Calu3 (cell line): ENCODE measurements around the gene UBR4. TPM values are rescaled to one million over a fixed set of nuclear protein-coding genes. Genes with fewer than 3 reads are reported as not detected.

Source experiments
- BruUV-seq: library from RNA; stranded (reverse); fragments of 400-500 nt; replicated peaks from 2 replicates; lab custom pipeline; 2021; lab: Mats Ljungman, UMichigan
- CTCF ChIA-PET: fragments of 300-600 bp; sonication (Branson Sonifier 250); formaldehyde crosslinking; loops from one replicate; lab custom pipeline; 2022; ENCODE audit warnings: antibody characterized with exemption; lab: Charles Lee
- DNase-seq: peaks from one replicate; pipeline ENCODE4 v3.0.0; 2022
- H3K27ac Mint-ChIP-seq: one replicate; pipeline ENCODE4 v1.8.0; 2022; ENCODE audit warnings: mixed read lengths; ENCODE audit not compliant: unreplicated experiment
- H3K27me3 Mint-ChIP-seq: one replicate; pipeline ENCODE4 v1.8.0; 2022; ENCODE audit warnings: mixed read lengths; ENCODE audit not compliant: unreplicated experiment
- H3K36me3 Mint-ChIP-seq: one replicate; pipeline ENCODE4 v1.8.0; 2022; ENCODE audit warnings: mild to moderate bottlenecking, moderate library complexity, mixed read lengths; ENCODE audit not compliant: insufficient read depth, unreplicated experiment
- H3K4me1 Mint-ChIP-seq: one replicate; pipeline ENCODE4 v1.8.0; 2022; ENCODE audit warnings: mild to moderate bottlenecking, low read depth, mixed read lengths; ENCODE audit not compliant: unreplicated experiment
- H3K4me3 Mint-ChIP-seq: one replicate; pipeline ENCODE4 v1.8.0; 2022; ENCODE audit warnings: mild to moderate bottlenecking, low read depth, moderate library complexity, mixed read lengths; ENCODE audit not compliant: unreplicated experiment
- H3K9me3 Mint-ChIP-seq: one replicate; pipeline ENCODE4 v1.8.0; 2022; ENCODE audit warnings: low read depth, mixed read lengths; ENCODE audit not compliant: unreplicated experiment
- intact Hi-C: fragments of 100-400 bp; cut with micrococcal nuclease; formaldehyde crosslinking; loops from one replicate; pipeline ENCODE4 v1.10.0; 2022; ENCODE audit not compliant: unreplicated experiment
- total RNA-seq: library from RNA; stranded (reverse); gene quantifications from 2 replicates; pipeline ENCODE4 v1.2.3, GENCODE V29; 2022
- TF ChIP-seq, protein P1 (sequence below): fragments of 200-600 bp; IDR thresholded peaks from one replicate; pipeline ENCODE4 v1.8.0; 2022; ENCODE audit warnings: antibody characterized with exemption; ENCODE audit not compliant: unreplicated experiment

UBR4 gene
- total RNA-seq, 1 experiment from 2014 or later: 123 TPM

DNA sequence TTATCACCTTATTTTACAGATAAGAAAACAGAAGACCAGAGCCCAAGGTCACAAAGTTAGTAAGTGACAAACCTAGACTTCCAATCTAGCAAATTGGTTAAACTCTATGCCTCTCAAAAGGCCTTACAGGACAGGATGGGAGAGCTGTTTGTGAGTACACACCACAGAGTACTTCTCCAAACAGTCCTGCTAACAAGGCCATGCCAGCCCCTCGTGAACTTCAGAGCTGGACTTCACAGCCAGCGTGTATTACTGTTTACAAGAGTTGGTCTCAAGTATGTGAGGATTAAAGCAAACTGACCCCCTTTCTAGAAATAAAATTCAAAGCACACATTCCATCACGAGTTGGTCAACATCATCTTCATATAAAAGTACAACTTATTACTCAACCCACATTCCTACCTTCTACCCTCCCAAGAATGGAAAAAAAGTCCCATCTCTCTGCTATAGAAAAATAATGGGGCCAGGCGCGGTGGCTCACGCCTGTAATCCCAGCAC lies 19.8 kb upstream of the UBR4 start:
- Mint-ChIP-seq H3K27ac (no peak overlapping the region), H3K36me3 (peaks cover 7% of the 10 kb centered on the region), H3K9me3 (no peaks in the 10 kb centered on the region), H3K27me3 (no peaks in the 10 kb centered on the region), H3K4me3 (no peak overlapping the region), H3K4me1 (no peaks in the 10 kb centered on the region)
- intact Hi-C loops: no loop called here
- CTCF ChIA-PET: no interaction called here
- TF ChIP-seq, protein P1, sequence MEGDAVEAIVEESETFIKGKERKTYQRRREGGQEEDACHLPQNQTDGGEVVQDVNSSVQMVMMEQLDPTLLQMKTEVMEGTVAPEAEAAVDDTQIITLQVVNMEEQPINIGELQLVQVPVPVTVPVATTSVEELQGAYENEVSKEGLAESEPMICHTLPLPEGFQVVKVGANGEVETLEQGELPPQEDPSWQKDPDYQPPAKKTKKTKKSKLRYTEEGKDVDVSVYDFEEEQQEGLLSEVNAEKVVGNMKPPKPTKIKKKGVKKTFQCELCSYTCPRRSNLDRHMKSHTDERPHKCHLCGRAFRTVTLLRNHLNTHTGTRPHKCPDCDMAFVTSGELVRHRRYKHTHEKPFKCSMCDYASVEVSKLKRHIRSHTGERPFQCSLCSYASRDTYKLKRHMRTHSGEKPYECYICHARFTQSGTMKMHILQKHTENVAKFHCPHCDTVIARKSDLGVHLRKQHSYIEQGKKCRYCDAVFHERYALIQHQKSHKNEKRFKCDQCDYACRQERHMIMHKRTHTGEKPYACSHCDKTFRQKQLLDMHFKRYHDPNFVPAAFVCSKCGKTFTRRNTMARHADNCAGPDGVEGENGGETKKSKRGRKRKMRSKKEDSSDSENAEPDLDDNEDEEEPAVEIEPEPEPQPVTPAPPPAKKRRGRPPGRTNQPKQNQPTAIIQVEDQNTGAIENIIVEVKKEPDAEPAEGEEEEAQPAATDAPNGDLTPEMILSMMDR: no peak
- DNase-seq: no peak
- BruUV-seq: no TSS peak

DNA sequence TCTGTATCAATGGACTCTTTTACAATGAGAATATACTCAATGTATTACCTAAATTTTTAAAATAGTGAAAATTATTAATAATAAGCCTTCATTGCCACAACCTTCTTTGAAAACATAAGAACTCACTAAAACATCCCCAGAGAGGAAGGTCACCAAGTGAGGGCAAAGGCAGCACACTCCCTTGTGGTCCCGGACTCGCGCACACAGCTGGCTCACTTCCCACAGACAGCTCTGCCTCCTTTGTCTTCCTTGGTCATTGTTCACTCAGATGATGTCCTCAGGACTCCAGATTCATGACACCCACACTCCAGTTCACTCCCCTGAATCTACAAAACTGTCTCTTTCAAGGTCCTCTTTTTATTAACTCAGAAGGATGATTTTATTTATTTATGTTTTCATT lies 19.2 kb upstream of the UBR4 start:
- Mint-ChIP-seq H3K9me3 (no peaks in the 10 kb centered on the region), H3K27ac (no peak overlapping the region), H3K4me3 (no peak overlapping the region), H3K4me1 (no peaks in the 10 kb centered on the region), H3K27me3 (no peaks in the 10 kb centered on the region), H3K36me3 (peaks cover 13% of the 10 kb centered on the region)
- CTCF ChIA-PET: no interaction called here
- DNase-seq: no peak
- intact Hi-C loops: no loop called here
- BruUV-seq: no TSS peak
- TF ChIP-seq, protein P1: no peak

DNA sequence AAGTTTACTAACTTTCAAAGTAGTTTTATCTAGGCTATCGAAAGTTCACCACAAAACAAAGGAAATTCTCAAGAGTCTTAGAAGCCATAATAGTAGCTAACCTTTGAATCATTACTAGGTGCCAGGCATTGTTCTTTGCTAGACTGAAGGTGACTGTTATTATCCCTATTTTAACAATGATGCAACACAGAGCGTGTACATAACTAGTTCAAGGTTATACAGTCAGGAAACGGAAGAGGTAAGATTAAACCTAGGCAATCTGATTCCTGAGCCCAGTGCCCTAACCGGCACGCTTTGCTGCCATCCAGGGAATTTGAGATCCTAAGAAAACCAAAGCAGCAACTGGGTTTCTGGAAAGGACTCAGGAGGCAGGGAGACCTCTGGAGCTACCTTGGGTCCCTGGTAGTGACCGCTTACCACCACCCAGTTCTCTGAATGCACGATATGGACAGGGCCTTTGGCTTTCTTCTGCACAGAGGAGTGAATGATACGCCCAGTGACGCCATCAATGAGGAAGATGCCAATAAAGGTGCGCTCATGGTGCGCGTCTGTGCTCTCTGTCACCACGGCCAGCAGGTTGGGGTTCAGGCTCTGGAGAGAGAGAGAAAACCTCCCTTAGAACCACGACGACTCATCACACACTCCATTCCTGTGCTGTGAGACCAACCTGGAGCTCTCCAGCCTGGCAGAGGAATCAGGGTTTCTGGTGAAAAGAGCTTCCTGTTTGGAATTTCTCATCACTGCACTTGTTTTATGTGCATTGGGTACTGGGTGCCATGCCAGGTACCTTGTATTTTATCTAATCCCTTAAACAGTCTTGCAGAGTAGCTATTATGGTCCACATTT lies 13.1 kb upstream of the UBR4 start:
- Mint-ChIP-seq H3K27me3 (no peaks in the 10 kb centered on the region), H3K36me3 (peaks cover 18% of the 10 kb centered on the region), H3K4me3 (no peak overlapping the region), H3K4me1 (no peaks in the 10 kb centered on the region), H3K27ac (no peak overlapping the region), H3K9me3 (no peaks in the 10 kb centered on the region)
- intact Hi-C loops: no loop called here
- TF ChIP-seq, protein P1: no peak
- BruUV-seq: no TSS peak
- no peak for DNase-seq
- CTCF ChIA-PET: no interaction called here

DNA sequence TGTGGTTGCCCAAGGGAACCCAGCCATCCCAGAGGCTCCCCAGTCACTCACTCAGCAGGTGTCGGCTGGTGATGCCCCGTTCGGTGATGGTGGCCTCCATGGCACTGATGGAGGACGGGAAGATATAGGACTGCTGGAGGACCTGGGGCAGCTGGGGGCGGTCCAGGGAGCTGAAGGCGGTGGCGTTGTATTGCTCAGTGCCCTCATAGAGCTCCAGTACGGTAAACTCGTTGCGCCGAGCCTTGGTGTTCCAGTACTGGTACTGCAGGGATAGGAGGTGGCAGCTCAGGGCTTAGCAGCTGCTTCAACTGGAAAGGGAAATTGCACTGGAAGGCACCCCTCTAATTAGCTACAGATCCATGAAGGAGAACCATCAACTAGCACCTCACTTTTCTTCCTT lies 12.5 kb upstream of the UBR4 start:
- no peak overlapping the region for H3K4me3 Mint-ChIP-seq
- H3K27ac Mint-ChIP-seq: no peak overlapping the region
- no peak for DNase-seq
- H3K27me3 Mint-ChIP-seq: no peaks in the 10 kb centered on the region
- intact Hi-C loops: no loop called here
- H3K9me3 Mint-ChIP-seq: no peaks in the 10 kb centered on the region
- TF ChIP-seq, protein P1: no peak
- H3K4me1 Mint-ChIP-seq: no peaks in the 10 kb centered on the region
- CTCF ChIA-PET: no interaction called here
- BruUV-seq: no TSS peak
- peaks cover 24% of the 10 kb centered on the region for H3K36me3 Mint-ChIP-seq
